IMR-90 (cell line): ENCODE data around the gene KLHL8. TPM values are rescaled to one million over a fixed set of nuclear protein-coding genes. Genes with fewer than 3 reads are reported as not detected.

Source experiments
- ATAC-seq: fragments of 200-7000 bp; cut with Tn5 transposase; 2 replicates; pipeline ENCODE4 v1.9.1; 2020; ENCODE audit warnings: low read depth, mild to moderate bottlenecking, moderate library complexity
- BruUV-seq: library from RNA; stranded (reverse); fragments of 400-500 nt; replicated peaks from 2 replicates; lab custom pipeline; 2021; lab: Mats Ljungman, UMichigan
- CTCF ChIA-PET: fragments of 300-600 bp; formaldehyde crosslinking; extraction: SDS; loops from one replicate; lab custom pipeline; 2021; ENCODE audit warnings: antibody characterized with exemption; lab: Yijun Ruan, JAX
- POLR2A ChIA-PET: fragments of 300-600 bp; sonication (Branson Sonifier 250); formaldehyde crosslinking; loops from one replicate; lab custom pipeline; 2022; ENCODE audit warnings: antibody characterized with exemption; ENCODE audit not compliant: unreplicated experiment; lab: Charles Lee
- DNase-seq: peaks from one replicate; pipeline ENCODE4 v3.0.0; 2013
- H2AFZ ChIP-seq: replicated peaks from 2 replicates; pipeline ENCODE3; 2013; ENCODE audit warnings: low read length, mild to moderate bottlenecking; ENCODE audit not compliant: poor library complexity
- H2AK5ac ChIP-seq: 2 replicates; pipeline ENCODE4 v1.6.1; 2013; ENCODE audit warnings: low read depth, low read length, inconsistent platforms
- H2AK9ac ChIP-seq: replicated peaks from 2 replicates; pipeline ENCODE3; 2013; ENCODE audit warnings: mild to moderate bottlenecking, low read depth, low read length, moderate library complexity; ENCODE audit not compliant: poor library complexity
- H2BK120ac ChIP-seq: 2 replicates; pipeline ENCODE4 v1.6.1; 2013; ENCODE audit warnings: low read depth, low read length, inconsistent platforms
- H2BK15ac ChIP-seq: 3 replicates; pipeline ENCODE4 v1.6.1; 2013; ENCODE audit warnings: low read depth, low read length, inconsistent platforms
- H2BK20ac ChIP-seq: 2 replicates; pipeline ENCODE4 v1.6.1; 2013; ENCODE audit warnings: low read depth, mild to moderate bottlenecking, inconsistent platforms, low read length, moderate library complexity
- H2BK5ac ChIP-seq: 2 replicates; pipeline ENCODE4 v1.6.1; 2013; ENCODE audit warnings: mild to moderate bottlenecking, low read depth, low read length, inconsistent platforms; ENCODE audit not compliant: poor library complexity, severe bottlenecking
- H3K14ac ChIP-seq: replicated peaks from 2 replicates; pipeline ENCODE4 v1.6.1; 2013; ENCODE audit warnings: low read depth, low read length, inconsistent platforms
- H3K18ac ChIP-seq: 2 replicates; pipeline ENCODE4 v1.6.1; 2013; ENCODE audit warnings: low read depth, low read length, control low read depth
- H3K23ac ChIP-seq: 2 replicates; pipeline ENCODE4 v1.6.1; 2013; ENCODE audit warnings: low read depth, low read length, inconsistent platforms
- H3K27ac ChIP-seq: 2 replicates; pipeline ENCODE4 v1.5.1; 2013; ENCODE audit warnings: mild to moderate bottlenecking, control low read depth, low read length; ENCODE audit not compliant: insufficient read depth
- H3K27me3 ChIP-seq: 2 replicates; pipeline ENCODE4 v1.6.1; 2013; ENCODE audit warnings: low read length; ENCODE audit not compliant: control insufficient read depth, insufficient read depth
- H3K36me3 ChIP-seq: 2 replicates; pipeline ENCODE4 v1.6.1; 2013; ENCODE audit warnings: low read length, mixed read lengths; ENCODE audit not compliant: control insufficient read depth, insufficient read depth
- H3K4ac ChIP-seq: 2 replicates; pipeline ENCODE4 v1.6.1; 2013; ENCODE audit warnings: low read depth, low read length, inconsistent platforms
- H3K4me1 ChIP-seq: 2 replicates; pipeline ENCODE4 v1.6.1; 2013; ENCODE audit warnings: low read length, mixed read lengths; ENCODE audit not compliant: control insufficient read depth, insufficient read depth
- H3K4me2 ChIP-seq: 2 replicates; pipeline ENCODE4 v1.6.1; 2013; ENCODE audit warnings: low read depth, mild to moderate bottlenecking, control low read depth, low read length, moderate library complexity
- H3K4me3 ChIP-seq: 2 replicates; pipeline ENCODE4 v1.5.1; 2013; ENCODE audit warnings: low read depth, mild to moderate bottlenecking, control low read depth, low read length, moderate library complexity; ENCODE audit not compliant: insufficient read depth
- H3K56ac ChIP-seq: 2 replicates; pipeline ENCODE4 v1.6.1; 2013; ENCODE audit warnings: low read length, inconsistent platforms; ENCODE audit not compliant: insufficient read depth; ENCODE audit errors: extremely low read depth
- H3K79me1 ChIP-seq, 2 experiments: 2 replicates each; pipeline ENCODE4 v1.6.1; 2013; ENCODE audit warnings: low read length in 2 of 2, inconsistent platforms in 1 of 2, low read depth in 1 of 2
- H3K9ac ChIP-seq: 2 replicates; pipeline ENCODE4 v1.6.1; 2013; ENCODE audit warnings: low read depth, low read length, control low read depth
- H3K9me1 ChIP-seq: 2 replicates; pipeline ENCODE4 v1.6.1; 2013; ENCODE audit warnings: low read length, inconsistent platforms; ENCODE audit not compliant: insufficient read depth
- H3K9me3 ChIP-seq: 2 replicates; pipeline ENCODE4 v1.6.1; 2013; ENCODE audit warnings: low read length; ENCODE audit not compliant: control insufficient read depth, insufficient read depth
- H4K20me1 ChIP-seq: 2 replicates; pipeline ENCODE4 v1.6.1; 2013; ENCODE audit warnings: low read length, inconsistent platforms; ENCODE audit not compliant: insufficient read depth
- H4K5ac ChIP-seq: 2 replicates; pipeline ENCODE4 v1.6.1; 2013; ENCODE audit warnings: mild to moderate bottlenecking, low read depth, low read length, control low read depth
- H4K8ac ChIP-seq, 2 experiments: 2 replicates each; pipeline ENCODE4 v1.6.1; 2013; ENCODE audit warnings: low read depth in 2 of 2, low read length in 2 of 2, control low read depth in 1 of 2, inconsistent platforms in 1 of 2
- H4K91ac ChIP-seq: 2 replicates; pipeline ENCODE4 v1.6.1; 2013; ENCODE audit warnings: low read depth, low read length, inconsistent platforms; ENCODE audit not compliant: insufficient read depth
- BHLHE40 ChIP-seq: fragments of 150-350 bp; IDR thresholded peaks from 2 replicates; pipeline ENCODE4 v1.6.1; 2016; ENCODE audit warnings: mild to moderate bottlenecking, low read depth, low read length
- CEBPB ChIP-seq: IDR thresholded peaks from 2 replicates; pipeline ENCODE4 v1.6.1; 2012; ENCODE audit warnings: low read depth, low read length, improper control_type of control experiment
- CHD1 ChIP-seq: IDR thresholded peaks from 2 replicates; pipeline ENCODE4 v1.6.1; 2012; ENCODE audit warnings: low read depth, low read length, improper control_type of control experiment
- CTCF ChIP-seq: conservative IDR thresholded peaks from 2 replicates; pipeline ENCODE4 v1.5.1; 2012; ENCODE audit warnings: mild to moderate bottlenecking, low read depth, low read length, improper control_type of control experiment
- ELK1 ChIP-seq: fragments of 150-350 bp; IDR thresholded peaks from 2 replicates; pipeline ENCODE4 v1.6.1; 2016; ENCODE audit warnings: low read depth, mild to moderate bottlenecking, low read length, moderate library complexity, borderline replicate concordance
- FOS ChIP-seq: fragments of 150-350 bp; IDR thresholded peaks from 2 replicates; pipeline ENCODE4 v1.6.1; 2016; ENCODE audit warnings: low read depth, low read length
- MAFK ChIP-seq: IDR thresholded peaks from 2 replicates; pipeline ENCODE4 v1.6.1; 2012; ENCODE audit warnings: low read depth, low read length, improper control_type of control experiment
- MAZ ChIP-seq: IDR thresholded peaks from 2 replicates; pipeline ENCODE4 v1.6.1; 2012; ENCODE audit warnings: low read depth, mild to moderate bottlenecking, low read length, improper control_type of control experiment, moderate library complexity, borderline replicate concordance
- MXI1 ChIP-seq: IDR thresholded peaks from 2 replicates; pipeline ENCODE4 v1.6.1; 2012; ENCODE audit warnings: low read depth, mild to moderate bottlenecking, low read length, moderate library complexity, borderline replicate concordance
- NFE2L2 ChIP-seq: fragments of 150-350 bp; IDR thresholded peaks from 2 replicates; pipeline ENCODE4 v1.6.1; 2016; ENCODE audit warnings: low read depth, mild to moderate bottlenecking, low read length
- RAD21 ChIP-seq: IDR thresholded peaks from 2 replicates; pipeline ENCODE4 v1.6.1; 2012; ENCODE audit warnings: low read length, improper control_type of control experiment
- RCOR1 ChIP-seq: IDR thresholded peaks from 2 replicates; pipeline ENCODE4 v1.6.1; 2012; ENCODE audit warnings: mild to moderate bottlenecking, low read length, improper control_type of control experiment; ENCODE audit not compliant: insufficient replicate concordance
- RFX5 ChIP-seq: IDR thresholded peaks from 2 replicates; pipeline ENCODE4 v1.8.0; 2012; ENCODE audit warnings: low read depth, mild to moderate bottlenecking, low read length, moderate library complexity
- SMC3 ChIP-seq: fragments of 150-350 bp; IDR thresholded peaks from 2 replicates; pipeline ENCODE4 v1.6.1; 2016; ENCODE audit warnings: low read depth, mild to moderate bottlenecking, antibody characterized with exemption, low read length, moderate library complexity
- USF2 ChIP-seq: fragments of 150-350 bp; IDR thresholded peaks from 2 replicates; pipeline ENCODE4 v1.6.1; 2017; ENCODE audit warnings: mild to moderate bottlenecking, antibody characterized with exemption, low read length, low read depth
- WGBS, 2 experiments: methylation state at CpG; one replicate each; pipeline versions ENCODE4 v1.1.5 to v1.1.7; 2013; ENCODE audit warnings: missing lambda C conversion rate in 2 of 2; ENCODE audit not compliant: insufficient read length in 1 of 2; ENCODE audit errors: extremely low coverage in 2 of 2; 5-methylcytosine and 5-hydroxymethylcytosine counted together
- dilution Hi-C: fragments of 300-500 bp; cut with HindIII; formaldehyde crosslinking; loops from one replicate; pipeline ENCODE4 v1.14.3; 2018; ENCODE audit warnings: low sequenced_read_pairs; ENCODE audit not compliant: unreplicated experiment
- in situ Hi-C: fragments of 300-500 bp; cut with MboI; formaldehyde crosslinking; loops from 3 replicates; pipeline ENCODE4 v1.14.3; 2019; ENCODE audit warnings: low sequenced_read_pairs, inconsistent platforms, mixed read lengths
- intact Hi-C: fragments of 100-400 bp; cut with micrococcal nuclease; formaldehyde crosslinking; loops from 2 replicates; pipeline ENCODE4 v1.10.0; 2022
- polyA plus RNA-seq, 3 experiments: library from polyadenylated mRNA; depleted of rRNA; stranded (reverse); fragments of >200 nt; gene quantifications; 2 replicates each; pipeline ENCODE4 v1.2.3, GENCODE V29; 2012; ENCODE audit warnings: low replicate concordance in 1 of 3
- total RNA-seq: library from RNA; depleted of rRNA; stranded (reverse); fragments of >200 nt; gene quantifications from 2 replicates; pipeline ENCODE4 v1.2.3, GENCODE V29; 2012

KLHL8 gene
- total and polyA plus RNA-seq, 2 of the 4 experiments (the other 2 are of a cell fraction) = 3.1 to 9.5 TPM

GRCh38 chr4:87144356-87144755, 76.1 kb downstream of the KLHL8 start:
- Histone ChIP-seq H4K5ac (no peak overlapping the region), H3K18ac (no peak overlapping the region), H3K56ac (no peak overlapping the region), H3K9me1 (0 out of 2 replicates have a peak, but pooled peaks cover 2% of the 10 kb centered on the region), H4K20me1 (no peaks in the 10 kb centered on the region), H2AFZ (no peak overlapping the region), H4K91ac (no peak overlapping the region), H3K36me3 (peaks cover 9% of the 10 kb centered on the region), H3K79me1 (no peaks in the 10 kb centered on the region; a peak in 1 of 4 replicates), H2BK120ac (no peak overlapping the region), H2BK5ac (no peak overlapping the region), H3K4me3 (no peak overlapping the region), H3K27me3 (no peaks in the 10 kb centered on the region), H3K23ac (no peak overlapping the region), H3K4ac (no peak overlapping the region), H2BK20ac (no peak overlapping the region), H2BK15ac (no peak overlapping the region), H3K9ac (no peak overlapping the region), H2AK5ac (no peak overlapping the region), H3K4me2 (no peak overlapping the region), H3K27ac (no peak overlapping the region), H2AK9ac (no peak overlapping the region), H3K9me3 (no peaks in the 10 kb centered on the region), H4K8ac (no peak overlapping the region), H3K14ac (no peak overlapping the region), H3K4me1 (no peaks in the 10 kb centered on the region)
- ChIA-PET POLR2A (no interaction called here), CTCF (interaction anchor here (0.6 kb wide), 1 partner anchor 12 kb away, joined by 3 read pairs; no protein-coding TSS in a partner anchor)
- dilution Hi-C loops = no loop called here
- no peak for TF ChIP-seq USF2
- TF ChIP-seq CEBPB = no peak
- no peak for TF ChIP-seq CTCF
- no peak for TF ChIP-seq RAD21
- TF ChIP-seq MXI1 = no peak
- no peak for TF ChIP-seq SMC3
- TF ChIP-seq RCOR1 = no peak
- TF ChIP-seq BHLHE40 = no peak
- no peak for TF ChIP-seq FOS
- TF ChIP-seq MAZ = no peak
- no peak for TF ChIP-seq ELK1
- TF ChIP-seq RFX5 = no peak
- no peak for TF ChIP-seq MAFK
- TF ChIP-seq CHD1 = no peak
- TF ChIP-seq NFE2L2 = no peak
- no TSS peak for BruUV-seq
- intact Hi-C loops = no loop called here
- DNase-seq (no peak), ATAC-seq (no peak)
- in situ Hi-C loops = no loop called here
- WGBS, 2 experiments = 100% methylated on average over 1 of the region's 2 CpGs; no CpG with 5 or more reads in 1 of the 2 experiments
